Islet precursor cell (in vitro differentiated cells): Measurements from ENCODE around the gene CUL4B.
"Not testable (repeated sequence)": the region's sequence is repeated elsewhere in the genome, so short reads cannot be mapped to it uniquely, and the experiment has no call there.

ENCODE experiments used
- DNase-seq: peaks from one replicate; pipeline ENCODE4 v3.0.0-alpha.2; 2018

Gene CUL4B

DNA sequence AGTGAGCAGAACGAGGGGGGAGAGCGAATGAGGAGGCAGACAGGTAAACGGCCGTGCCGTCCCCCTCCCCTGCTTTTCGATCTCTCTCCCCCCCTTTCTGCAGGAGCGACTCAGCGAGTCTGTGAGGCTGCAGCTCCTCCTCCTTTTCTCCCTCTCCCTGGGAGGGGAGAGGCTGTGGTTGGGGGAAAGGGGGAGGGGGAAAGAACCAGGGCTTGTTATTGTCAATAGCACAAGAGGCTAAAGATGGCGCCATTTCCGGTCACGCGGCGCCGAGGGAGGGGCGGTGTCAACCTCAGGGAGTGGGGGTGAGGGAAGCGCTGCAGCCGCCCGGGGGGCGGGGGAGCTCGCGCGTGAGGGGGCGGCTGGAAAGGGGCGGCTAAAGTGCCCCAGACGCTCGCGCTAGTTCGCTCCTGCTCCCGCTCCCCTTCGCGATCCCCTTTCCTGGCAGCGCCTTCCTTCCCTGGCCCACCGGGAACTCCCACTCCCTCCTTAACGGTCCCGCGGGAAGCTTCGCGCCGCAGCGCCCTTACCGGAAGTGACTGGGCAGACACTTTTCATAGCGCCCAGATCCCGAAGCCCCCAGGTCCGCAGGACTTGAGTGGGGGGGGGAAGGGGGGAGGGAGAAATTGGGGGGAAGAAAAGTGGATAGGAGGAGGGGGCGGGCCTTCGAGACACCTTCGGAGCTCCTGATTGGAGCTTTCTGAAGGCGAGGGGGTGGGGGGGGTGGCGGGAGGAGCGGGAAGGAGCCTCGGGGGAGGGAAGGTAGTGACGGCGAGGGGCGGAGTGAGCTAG lies at the start of gene CUL4B:
TSS of gene CUL4B (minus strand) at position 121 of the 792 bp plus-strand sequence. CDS start 324 bp downstream, outside the sequence.
- DNase-seq: peak; percentile 98

DNA sequence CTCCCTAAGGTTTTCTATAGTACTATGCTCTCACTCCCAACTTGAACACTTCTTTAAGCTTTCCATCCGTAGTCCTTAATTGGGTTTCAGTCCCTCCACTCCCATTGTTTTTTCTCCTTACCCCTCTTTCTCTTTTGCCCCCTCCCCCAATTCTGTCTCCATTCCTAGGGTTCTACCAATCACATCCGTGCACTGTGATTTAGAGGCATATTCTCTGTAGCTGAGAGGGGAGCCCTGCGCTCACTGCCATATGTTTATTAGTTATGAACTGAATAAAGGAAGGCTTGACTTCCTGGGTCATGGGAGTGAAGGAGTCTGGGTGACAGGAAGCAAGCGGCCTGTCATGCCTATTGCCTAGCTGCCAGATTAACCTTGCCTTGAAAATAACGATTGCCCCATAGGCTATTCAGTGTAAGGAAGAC lies 43.6 kb upstream of the CUL4B start:
- no peak for DNase-seq

DNA sequence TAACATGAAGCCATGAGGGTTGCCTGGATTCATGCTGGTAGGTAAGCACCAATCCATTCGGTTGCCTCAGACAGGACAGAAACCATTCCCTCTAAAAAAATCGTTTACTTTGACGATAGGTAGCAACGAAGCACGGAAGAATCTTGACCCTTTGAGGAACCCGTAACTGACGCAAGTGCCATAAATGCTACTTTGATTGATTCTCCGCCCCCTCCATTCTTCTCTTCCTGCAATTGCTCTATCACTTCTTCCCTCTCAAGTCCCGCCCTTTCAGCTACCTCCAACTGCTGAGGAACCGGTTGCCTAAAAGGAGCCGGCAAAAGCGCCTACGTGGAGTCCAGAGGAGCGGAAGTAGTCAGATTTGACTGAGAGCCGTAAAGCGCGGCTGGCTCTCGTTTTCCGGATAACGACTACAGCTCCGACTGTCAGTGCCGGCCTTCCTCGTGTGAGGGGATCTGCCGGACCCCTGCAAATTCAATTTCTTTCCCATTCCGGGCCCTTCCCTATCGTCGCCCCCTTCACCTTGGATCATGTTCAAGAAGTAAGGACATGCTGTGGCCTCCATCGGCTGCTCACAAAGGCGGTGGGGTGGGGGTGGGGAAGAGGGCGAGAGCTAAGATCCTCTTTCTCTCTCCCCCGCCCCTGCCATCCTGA lies 43.1 kb upstream of the CUL4B start, which contains the start of gene MCTS1:
TSS of gene MCTS1 (plus strand) at position 395 of the 654 bp plus-strand sequence. CDS start at position 531, 136 bp downstream.
- peak; percentile 96 for DNase-seq

DNA sequence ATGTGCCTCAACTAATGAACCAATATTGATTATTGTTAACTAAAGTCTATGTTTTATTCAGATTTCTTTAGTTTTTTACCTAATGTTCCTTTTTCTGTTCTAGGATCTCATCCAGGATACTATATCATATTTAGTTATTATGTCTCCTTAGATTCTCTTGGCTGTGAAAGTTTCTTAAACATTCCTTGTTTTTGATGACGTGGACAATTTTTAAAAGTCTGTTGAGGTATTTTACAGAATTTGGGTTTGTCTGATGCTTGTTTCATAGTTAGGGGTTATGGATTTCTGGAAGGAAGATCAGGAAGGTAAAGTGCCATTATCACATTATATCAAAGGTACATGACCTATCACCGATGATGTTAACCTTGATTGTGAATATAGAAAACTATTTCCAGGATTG lies 24.9 kb upstream of the CUL4B start:
- no peak for DNase-seq

DNA sequence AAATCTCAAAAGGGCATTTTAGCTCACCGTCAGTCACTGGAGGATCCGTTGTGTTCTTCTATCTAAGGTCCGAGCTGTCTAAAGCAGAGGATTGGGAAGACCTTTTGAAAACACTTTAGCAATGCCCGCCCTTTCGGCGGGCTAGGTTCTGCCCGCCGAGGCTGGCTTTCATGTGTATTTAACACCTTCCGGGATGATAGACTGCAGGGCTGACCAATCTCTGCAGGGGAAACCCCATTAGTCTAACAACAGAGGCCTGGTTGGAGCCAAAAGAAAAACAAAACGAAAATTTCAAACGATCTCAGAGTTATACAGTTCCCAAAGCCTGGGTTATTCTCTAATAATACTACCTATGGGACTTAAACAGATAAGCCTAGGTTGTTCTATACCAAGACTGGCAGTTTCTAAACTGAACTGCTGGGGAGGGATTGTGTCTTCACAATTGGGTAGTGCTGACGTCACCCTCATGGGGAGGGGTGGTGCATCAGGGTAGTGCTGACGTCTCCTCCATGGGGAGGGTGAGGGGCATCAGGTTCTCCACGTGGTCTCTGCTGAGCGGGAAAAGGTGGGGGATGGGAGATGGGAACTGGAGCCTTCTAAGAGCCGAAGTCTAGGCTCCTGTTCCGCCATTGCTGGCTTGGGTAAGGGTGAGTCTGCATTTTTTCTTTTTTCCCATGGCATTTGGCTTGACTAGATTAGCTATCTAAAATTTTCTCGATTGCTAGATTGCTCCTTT lies 14.8 kb upstream of the CUL4B start:
- DNase-seq: no peak

DNA sequence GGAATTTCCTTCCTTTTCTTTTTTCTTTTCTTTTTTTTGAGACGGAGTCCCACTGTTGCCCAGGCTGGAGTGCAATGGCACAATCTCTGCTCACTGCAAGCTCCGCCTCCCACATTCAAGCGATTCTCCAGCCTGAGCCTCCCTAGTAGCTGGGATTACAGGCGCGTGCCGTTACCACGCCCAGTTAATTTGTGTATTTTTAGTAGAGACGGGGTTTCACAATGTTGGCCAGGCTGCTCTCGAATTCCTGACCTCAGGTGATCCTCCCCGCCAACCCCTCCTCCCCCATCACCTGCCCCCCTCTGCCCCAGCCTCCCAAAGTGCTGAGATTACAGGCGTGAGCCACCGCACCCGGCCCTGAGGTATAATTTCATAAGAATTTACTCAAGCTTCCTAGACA lies 13.0 kb upstream of the CUL4B start:
- not testable (repeated sequence) for DNase-seq

DNA sequence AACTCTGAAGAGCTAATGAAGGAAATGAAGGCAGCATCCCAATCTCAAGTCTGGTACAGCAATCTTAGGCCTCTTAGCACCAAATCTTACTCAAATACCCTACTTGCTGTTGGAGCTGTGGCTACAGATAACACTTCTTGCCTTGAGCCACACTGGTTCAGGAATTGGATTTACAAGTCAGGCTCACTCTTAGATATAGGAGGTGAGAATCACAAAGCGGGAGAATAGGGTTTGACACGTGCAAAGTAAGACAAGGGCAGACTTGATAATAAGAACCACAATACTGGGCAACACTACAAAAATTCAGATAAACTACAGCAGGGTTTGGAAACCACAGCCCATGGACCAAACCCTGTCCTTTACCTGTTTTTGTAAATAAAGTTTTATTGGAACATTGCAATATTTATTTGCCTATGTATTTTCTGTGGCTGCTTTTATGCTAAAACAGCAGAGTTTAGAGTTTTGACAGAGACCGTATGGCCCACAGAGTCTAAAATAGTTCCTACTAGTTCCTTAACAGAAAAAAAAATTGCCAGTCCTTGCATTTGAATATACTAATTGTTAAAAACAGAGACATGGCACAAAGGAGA lies 9.3 kb upstream of the CUL4B start:
- DNase-seq: no peak

DNA sequence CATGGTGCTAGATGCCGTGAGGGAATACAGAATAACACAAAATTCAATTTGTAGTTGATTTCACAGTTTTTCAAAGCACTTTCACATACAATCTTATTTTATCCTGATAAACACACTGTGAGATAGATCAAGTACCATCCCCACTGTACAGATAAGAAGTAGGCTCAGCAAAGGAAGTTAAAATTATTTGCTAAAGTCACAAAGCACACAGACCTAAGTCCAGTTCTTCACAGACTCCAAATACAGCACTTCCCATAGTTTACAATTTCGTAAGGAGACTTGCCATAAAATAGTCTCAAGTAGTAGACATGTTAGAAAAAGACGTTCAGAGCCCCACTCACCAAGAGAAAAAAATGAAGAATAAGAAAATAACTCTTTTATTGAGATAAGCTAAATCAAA lies 7.8 kb upstream of the CUL4B start:
- no peak for DNase-seq

DNA sequence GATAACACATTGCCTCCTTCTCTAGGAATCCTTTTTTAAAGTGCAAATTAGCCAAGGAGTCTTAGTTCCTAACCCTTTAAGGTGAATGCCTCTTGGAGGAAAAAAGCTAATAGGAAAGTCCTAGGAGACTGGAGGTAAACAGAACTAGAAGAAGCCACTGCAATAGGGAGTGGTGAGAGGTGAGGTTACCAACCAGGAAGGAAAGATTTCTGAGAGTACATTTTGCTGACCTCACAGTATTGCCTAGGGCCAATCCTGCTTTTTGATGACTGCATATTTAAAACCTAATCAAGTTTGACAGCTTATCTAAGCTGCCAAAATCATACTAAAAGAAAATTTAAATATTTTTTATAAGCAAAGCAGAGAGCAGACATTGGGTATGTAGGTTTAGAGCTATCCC lies 7.3 kb upstream of the CUL4B start:
- no peak for DNase-seq

DNA sequence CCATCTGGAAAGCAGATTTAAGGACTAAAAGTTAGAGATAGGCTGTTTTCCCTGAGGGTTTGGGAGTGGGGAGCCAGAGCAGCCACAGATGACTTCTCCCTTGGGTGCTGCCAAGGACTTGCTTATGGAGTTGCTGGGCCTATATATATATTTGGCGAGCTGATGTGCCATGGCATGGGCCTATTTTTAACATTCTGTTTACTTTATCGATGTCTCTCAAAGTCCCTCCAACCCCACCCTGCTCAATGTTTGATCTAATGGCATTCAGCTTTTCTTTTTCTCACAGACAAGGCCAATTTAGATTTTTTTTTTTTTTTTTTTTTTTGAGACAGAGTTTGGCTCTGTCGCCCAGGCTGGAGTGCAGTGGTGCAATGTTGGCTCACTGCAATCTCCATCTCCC lies 6.1 kb upstream of the CUL4B start:
- DNase-seq: no peak

DNA sequence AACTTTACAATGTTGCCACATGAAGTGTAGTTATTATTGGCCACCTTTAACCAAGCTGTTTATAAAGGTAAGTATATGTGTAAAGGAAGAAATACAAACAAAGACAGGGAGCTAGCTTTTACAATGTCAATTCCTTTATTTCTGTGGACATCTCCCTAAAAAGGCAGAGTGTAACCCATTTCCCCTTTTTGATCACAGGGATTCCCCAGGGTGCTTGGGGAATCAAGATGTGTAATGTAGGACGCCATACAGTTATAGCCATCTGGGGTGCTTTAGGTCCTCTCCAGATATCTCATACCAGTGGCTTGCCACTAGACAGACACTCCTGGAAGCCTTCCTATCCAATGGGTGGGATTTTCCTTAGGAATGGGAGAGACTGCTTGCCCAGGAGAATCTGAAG lies 4.2 kb upstream of the CUL4B start:
- no peak for DNase-seq

DNA sequence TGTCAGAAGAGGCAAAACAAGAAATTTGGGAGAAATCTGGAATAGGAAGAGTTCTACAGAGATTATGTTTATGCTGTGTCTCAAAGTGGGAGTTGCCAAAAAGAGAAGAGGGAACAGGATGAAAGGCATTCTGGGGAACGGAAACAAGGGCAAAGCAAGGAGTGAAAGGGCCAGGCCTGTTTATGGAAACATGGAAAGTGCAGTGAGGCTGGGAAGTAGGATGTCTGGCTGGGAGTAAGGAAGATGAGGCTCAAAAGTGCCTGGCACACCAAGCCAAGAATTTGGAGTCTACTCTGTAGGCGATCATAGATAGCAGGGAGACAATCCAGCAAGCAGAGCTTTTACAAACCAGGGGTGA lies 1.8 kb upstream of the CUL4B start:
- DNase-seq: no peak

DNA sequence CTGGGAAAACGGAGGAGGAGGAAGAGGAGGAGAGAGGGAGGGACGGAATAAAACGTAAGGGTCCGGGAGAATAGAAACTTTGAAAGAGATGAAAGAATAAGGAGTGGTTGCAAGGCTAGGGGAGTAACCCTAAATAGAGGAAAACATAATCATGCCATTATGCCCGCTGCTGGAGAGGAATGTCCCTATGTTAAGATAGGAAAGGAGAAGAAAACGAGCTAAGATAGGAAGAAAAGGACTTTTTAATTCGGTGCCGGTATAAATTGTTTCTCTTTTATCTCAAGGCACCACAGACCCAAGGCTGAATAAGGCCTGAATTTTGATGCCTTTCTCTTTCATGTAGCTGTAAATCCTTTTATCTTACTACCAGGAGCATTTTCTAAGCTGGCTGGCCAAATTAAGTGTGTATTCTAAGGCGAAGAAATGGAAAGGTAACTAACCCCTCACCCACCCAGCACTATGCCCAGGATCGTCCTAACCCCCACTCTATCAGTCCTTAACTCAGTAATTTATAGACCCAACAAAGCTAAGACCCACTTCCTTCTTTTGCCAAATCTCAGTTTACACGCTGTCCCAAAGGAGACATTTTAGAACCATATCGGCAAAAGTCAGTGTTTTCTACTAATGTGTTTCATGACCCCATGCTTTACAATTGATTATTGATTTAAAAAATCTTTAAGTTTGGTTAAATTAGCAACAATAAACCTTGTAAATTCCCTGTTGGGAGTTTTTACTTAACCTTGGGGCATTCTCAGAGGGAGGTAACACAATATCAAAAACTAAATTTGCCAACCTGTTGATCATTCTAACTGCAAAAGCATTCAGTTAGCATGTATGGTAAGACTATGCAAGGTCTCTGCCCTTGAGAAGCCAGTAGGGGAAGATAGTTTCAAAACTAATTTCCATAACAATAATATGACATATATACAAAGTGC lies 1.1 kb upstream of the CUL4B start:
- DNase-seq: no peak

DNA sequence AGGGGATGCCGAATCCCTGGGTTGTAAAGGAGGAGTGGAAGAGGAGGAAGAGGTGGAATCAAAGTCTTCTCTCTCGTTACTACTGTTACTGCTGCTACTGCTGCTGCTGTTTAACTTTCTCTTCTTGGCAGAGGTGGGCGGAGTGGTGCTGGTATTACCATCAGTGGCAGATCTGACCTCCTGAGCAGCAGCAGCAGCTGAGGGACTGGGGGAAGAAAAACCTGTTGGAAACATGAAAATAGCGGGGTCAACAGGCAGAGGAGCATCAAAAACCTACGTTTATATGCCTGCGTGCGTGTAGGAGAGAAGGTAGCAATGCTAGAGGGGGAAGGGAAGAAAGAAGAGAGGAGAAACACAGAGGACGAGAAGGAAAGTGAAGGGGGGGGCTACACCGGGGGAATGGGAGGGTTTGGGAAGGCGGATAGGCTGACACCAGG lies 339 bp downstream of the CUL4B start:
- DNase-seq: peak; percentile 66

DNA sequence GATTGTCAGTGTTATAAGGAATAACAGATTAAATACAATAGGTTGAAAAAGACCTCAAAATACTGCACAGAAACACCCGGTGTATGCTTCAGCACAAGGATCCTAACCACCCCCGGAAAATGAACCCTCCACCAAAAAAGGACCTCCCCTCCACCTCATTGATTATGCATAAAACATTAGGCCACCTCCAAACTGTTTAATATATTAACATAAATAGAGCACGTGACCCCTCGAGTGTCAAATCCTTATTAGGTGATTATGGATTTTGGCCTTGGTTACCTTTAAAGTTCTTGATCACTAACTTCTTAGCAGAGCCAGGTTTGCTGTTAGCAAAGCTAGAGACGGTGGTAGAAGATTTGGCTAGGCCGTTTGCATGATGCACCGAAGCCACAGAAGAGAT lies 958 bp downstream of the CUL4B start:
- DNase-seq: no peak

DNA sequence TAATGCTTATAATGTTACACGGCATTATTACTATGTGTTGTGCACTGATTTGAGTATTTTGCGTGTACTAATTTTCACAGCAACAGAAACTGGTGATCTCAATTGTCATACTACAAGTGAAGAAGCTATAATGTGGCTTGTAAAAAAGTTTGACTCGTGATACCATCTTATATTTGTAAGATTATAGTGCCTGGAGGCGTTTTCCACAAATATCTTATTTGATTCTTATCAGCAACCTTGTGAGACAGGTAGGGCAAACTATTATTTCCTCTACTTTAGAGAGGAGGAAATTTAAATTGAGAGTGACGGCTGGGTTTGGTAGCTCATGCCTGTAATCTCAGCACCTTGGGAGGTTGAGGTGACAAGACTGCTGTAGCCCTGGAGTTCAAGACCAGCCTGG lies 4.5 kb downstream of the CUL4B start:
- no peak for DNase-seq

DNA sequence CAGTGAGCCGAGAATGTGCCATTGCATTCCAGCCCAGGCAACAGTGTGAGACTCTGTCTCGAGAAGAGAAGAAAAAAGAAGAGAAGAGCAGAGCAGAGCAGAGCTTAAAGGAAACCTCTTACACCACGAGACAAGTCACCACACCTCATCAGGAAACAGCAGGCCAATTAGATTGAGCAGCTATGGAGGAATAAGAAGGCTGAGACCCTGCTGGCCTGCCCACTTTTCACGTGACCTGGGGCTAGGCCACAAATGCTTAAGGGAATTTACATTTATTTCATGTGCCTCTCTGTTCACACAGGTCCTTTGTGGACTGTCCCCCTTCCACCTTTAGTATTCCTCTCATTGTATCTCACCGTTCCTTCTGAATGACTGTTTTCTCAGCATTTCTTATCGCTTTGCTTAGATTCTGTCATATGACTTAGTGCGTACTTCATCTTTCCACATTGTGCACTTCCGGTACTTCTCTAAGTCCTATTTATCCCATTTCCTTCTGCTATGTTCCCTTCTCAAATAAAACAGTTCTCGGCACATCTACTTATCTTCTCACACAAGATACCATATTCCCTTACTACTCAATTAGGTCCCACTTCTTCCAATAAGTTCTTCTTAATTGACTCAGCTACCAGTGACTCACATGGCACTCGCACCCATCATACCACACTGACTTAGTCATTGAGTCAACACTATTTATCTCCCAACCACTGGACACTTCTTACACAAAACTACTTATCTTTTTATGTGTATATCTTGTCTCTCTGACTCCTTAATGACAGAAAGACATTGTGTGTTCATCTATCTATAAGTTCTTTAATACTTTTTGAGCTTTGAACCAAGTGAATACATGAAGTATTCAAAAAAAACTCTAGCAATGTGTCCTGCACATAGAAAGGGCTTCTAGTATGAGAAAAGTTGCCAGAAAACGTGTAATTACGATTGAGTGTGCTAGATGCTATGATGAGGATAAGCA lies 11.0 kb downstream of the CUL4B start:
- peak; percentile 60 for DNase-seq

DNA sequence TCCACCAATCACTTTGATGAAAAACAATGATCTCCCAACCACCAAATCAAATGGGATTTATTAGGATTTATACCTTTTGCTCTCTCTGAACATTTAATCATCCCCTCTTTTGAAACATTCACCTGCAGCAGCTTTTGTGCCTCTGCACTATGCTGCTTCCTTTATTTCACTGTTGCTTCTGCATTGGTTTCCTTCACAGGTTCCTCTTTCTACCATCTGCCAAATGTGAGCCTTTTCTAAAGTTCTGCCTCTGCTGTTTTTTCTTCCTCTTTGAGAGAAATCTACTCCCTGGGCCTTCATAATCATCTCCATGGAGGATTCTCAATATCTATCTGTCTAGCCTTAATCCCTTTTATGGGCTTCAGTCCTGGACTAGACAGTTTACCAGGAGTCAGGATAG lies 24.7 kb downstream of the CUL4B start:
- DNase-seq: no peak

DNA sequence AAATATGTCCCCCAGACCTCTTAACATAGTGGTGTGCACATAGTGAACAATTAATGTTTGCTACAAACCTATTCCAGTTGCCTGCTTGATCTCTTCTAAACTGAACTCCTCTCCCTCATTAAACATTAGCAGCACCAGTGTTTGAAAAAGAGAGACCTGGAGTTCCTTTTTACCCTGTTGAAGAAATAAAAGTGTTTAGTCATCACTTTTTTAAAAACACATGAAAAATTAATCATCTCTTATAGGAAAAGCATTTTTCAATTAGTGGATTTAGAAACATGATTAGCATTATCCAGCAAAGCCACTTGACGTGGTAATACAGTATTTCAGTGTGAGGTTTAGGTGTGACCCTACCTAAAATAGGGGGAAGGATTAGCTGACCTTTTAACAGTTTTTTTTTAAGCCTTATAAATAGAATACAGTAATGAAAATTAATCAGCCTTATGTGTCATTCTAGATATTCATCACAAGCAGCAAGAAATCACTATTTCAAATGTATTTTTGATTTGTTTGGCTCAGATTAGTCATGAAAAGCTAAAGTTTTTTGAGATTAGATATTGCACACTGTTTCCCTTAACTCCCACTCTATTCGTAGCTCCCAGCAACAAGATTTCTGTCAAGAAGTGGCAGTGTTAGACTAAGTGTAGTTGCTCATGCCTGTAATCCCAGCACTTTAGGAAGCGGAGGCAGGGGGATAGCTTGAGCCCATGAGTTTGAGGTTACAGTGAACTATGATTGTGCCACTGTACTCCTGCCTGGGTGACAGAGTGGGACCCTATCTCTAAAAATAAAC lies 26.2 kb downstream of the CUL4B start:
- no peak for DNase-seq

DNA sequence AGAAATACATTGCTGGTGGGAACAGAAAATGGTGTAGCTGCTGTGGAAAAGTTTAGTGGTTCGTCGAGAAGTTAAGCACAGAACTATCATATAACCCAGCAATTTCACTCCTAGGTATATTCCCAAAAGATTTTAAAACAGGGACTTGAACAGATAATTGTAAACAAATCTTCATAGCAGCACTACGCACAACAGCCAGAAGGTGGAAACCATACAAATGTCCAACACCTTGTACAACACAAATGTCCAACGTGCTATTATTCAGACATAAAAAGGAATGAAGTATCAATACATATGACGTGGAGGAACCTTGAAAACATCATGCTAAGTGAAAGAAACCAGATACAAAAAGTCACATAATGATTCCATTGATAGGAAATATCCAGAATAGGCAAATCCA lies 37.9 kb downstream of the CUL4B start:
- no peak for DNase-seq
